Parathyroid adenoma (tissue), 2 donors: ENCODE data around the gene MTA1.

Experiments used
- H2AFZ ChIP-seq: fragments of 300-600 bp; sonication (generic); one replicate; pipeline ENCODE4 v1.7.0; 2017; ENCODE audit warnings: antibody characterized with exemption, mild to moderate bottlenecking
- H3K27ac ChIP-seq: fragments of 300-600 bp; sonication (generic); one replicate; pipeline ENCODE4 v1.7.0; 2017
- H3K27me3 ChIP-seq: fragments of 300-600 bp; sonication (generic); one replicate; pipeline ENCODE4 v1.7.0; 2017; ENCODE audit warnings: low read length; ENCODE audit not compliant: control insufficient read depth, insufficient read depth
- H3K36me3 ChIP-seq: fragments of 300-600 bp; sonication (generic); one replicate; pipeline ENCODE4 v1.7.0; 2017; ENCODE audit warnings: low read length; ENCODE audit not compliant: control insufficient read depth, insufficient read depth
- H3K4me1 ChIP-seq: fragments of 300-600 bp; sonication (generic); one replicate; pipeline ENCODE4 v1.7.0; 2017; ENCODE audit warnings: control low read depth
- H3K4me2 ChIP-seq: fragments of 300-600 bp; sonication (generic); one replicate; pipeline ENCODE4 v1.7.0; 2017; ENCODE audit warnings: low read length
- H3K4me3 ChIP-seq: fragments of 300-600 bp; sonication (generic); one replicate; pipeline ENCODE4 v1.7.0; 2017; ENCODE audit warnings: low read depth, low read length
- H3K79me2 ChIP-seq: fragments of 300-600 bp; sonication (generic); one replicate; pipeline ENCODE4 v1.7.0; 2017; ENCODE audit warnings: control low read depth
- H3K9ac ChIP-seq: fragments of 300-600 bp; sonication (generic); one replicate; pipeline ENCODE4 v1.7.0; 2017; ENCODE audit warnings: mild to moderate bottlenecking
- H3K9me3 ChIP-seq: fragments of 300-600 bp; sonication (generic); one replicate; pipeline ENCODE4 v1.7.0; 2017; ENCODE audit warnings: low read length; ENCODE audit not compliant: control insufficient read depth
- TF ChIP-seq, protein P1 (sequence below): fragments of 300-600 bp; sonication (generic); IDR thresholded peaks from one replicate; pipeline ENCODE4 v1.7.0; 2017; ENCODE audit warnings: antibody characterized with exemption, mild to moderate bottlenecking
- donor health status: primary hyperparathyroidism.

The MTA1 gene

DNA sequence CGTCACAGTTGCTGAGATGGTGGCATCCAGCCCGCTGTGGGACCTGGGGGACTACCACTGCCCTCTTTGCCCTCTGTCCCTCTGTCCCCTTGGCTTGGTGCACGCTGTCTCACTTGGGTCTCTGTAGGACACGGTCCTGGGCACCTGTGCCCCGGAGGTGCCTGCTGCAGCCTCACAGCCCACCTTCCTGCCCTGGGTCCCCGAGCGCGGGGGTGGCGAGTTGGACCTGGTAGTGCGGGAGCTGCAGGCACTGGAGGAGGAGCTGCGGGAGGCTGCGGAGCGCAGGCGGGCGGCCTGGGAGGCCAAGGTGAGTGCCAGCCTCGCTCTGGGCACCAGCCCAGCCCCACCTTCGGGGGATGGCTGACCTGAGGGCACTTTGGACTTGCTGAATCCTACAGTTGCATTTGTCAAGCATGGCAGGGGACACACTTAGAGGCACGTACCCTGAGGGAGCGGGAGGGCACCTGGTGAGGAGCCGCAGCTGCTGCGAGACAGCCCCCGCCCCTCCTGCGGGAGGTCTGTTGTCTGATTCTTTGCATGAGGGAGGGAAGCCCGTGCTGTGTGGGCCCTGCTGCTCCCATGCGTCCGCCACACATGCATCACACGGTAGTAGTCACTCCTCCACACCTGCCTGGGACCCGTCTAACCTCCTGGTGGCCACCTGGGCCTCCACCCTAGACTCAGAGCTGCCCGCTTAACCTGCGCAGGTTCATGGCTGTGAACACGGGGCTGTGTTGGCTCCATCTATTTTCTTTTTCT, 78.2 kb downstream of the MTA1 start:
- Histone ChIP-seq H3K9me3 (no peaks in the 10 kb centered on the region), H3K27me3 (no peaks in the 10 kb centered on the region), H2AFZ (no peak overlapping the region), H3K79me2 (no peaks in the 10 kb centered on the region), H3K4me2 (no peak overlapping the region), H3K36me3 (no peaks in the 10 kb centered on the region), H3K27ac (no peak overlapping the region), H3K4me3 (no peak overlapping the region), H3K9ac (no peak overlapping the region), H3K4me1 (no peaks in the 10 kb centered on the region)
- TF ChIP-seq, protein P1, sequence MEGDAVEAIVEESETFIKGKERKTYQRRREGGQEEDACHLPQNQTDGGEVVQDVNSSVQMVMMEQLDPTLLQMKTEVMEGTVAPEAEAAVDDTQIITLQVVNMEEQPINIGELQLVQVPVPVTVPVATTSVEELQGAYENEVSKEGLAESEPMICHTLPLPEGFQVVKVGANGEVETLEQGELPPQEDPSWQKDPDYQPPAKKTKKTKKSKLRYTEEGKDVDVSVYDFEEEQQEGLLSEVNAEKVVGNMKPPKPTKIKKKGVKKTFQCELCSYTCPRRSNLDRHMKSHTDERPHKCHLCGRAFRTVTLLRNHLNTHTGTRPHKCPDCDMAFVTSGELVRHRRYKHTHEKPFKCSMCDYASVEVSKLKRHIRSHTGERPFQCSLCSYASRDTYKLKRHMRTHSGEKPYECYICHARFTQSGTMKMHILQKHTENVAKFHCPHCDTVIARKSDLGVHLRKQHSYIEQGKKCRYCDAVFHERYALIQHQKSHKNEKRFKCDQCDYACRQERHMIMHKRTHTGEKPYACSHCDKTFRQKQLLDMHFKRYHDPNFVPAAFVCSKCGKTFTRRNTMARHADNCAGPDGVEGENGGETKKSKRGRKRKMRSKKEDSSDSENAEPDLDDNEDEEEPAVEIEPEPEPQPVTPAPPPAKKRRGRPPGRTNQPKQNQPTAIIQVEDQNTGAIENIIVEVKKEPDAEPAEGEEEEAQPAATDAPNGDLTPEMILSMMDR = no peak

DNA sequence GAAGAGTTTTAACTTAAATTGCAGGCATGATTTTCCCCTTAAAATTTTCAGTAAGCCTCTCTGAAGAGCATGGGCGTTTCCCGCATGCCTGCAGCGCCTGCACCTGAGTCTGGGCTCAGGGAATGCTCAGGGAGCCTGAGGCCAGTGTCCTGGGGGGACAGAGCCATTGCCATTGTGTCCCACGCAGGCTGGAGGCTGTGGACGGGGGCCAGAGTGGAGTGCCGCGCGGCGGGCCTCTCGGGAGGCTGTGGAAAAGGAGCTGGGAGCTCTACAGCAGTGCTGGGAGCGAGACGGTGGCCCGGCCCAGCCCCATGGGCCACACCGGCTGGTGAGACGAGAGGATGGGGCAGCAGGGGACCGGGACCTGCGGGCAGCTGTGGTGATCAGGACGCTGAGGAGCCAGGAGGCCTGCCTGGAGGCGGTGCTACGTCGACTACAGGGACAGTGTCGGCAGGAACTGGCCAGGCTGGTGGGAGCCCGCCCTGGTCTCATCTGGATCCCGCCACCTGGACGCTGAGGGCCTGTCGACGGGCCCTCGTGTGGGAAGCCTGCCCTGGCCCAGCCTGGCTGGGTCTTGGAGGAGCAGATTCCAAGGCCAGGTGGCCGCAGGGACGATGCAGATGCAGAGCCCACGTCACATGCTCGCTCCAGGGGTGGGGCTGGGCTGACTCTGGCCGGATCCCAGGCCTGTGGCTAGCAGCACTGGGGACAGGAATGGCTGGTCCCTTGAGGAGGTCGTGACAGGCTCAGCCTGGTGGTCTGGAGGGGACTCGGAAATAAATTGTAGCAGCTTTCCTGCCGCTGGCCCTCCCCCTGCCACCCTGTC, 79.0 kb downstream of the MTA1 start:
- no peaks in the 10 kb centered on the region for H3K9me3 ChIP-seq
- H2AFZ ChIP-seq = no peak overlapping the region
- H3K4me3 ChIP-seq = no peak overlapping the region
- no peaks in the 10 kb centered on the region for H3K79me2 ChIP-seq
- no peaks in the 10 kb centered on the region for H3K27me3 ChIP-seq
- no peaks in the 10 kb centered on the region for H3K4me1 ChIP-seq
- no peaks in the 10 kb centered on the region for H3K36me3 ChIP-seq
- TF ChIP-seq, protein P1 = no peak
- H3K27ac ChIP-seq = no peak overlapping the region
- no peak overlapping the region for H3K4me2 ChIP-seq
- no peak overlapping the region for H3K9ac ChIP-seq

DNA sequence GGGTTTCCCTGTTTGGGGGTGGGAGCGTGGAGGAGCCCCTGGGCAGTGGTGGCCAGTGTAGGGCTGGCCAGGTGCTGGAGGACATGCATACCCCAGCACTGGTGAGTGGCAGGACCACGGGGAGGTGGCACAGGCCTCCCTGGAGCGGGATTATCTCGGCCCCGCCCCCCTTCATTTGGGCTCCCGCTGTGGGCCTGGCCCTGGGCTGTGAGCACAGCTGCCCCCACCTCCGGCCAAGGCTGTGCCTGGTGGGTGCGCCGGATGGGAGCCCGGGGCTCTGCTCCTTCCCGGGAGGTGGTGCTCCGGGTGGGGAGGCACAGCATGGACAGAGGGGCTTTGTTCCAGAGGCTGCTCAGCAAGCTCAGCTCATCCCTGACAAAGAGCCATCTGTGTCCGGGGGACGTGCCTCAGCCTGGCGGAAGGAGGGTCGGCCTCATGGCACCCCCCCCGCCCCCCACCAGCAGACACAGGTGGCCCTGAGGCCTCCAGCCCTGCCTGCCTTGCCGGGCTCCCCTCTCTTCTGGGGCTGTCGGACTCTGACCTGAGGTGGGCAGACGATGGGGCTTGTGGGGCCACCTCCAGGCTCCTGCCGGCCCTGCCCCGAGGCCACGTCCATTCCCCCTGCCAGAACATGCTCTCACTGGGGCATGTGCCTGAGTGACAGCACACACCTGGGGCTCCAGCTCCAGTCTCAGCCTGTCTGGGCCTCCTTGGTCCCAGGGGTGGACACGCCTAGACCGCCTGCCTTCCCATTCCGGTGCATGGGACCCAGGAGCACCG, 79.8 kb downstream of the MTA1 start:
- no peaks in the 10 kb centered on the region for H3K27me3 ChIP-seq
- H3K9me3 ChIP-seq = no peaks in the 10 kb centered on the region
- TF ChIP-seq, protein P1 = no peak
- no peaks in the 10 kb centered on the region for H3K36me3 ChIP-seq
- no peak overlapping the region for H3K4me2 ChIP-seq
- no peaks in the 10 kb centered on the region for H3K79me2 ChIP-seq
- H3K27ac ChIP-seq = no peak overlapping the region
- no peak overlapping the region for H3K9ac ChIP-seq
- no peak overlapping the region for H2AFZ ChIP-seq
- no peaks in the 10 kb centered on the region for H3K4me1 ChIP-seq
- H3K4me3 ChIP-seq = no peak overlapping the region

DNA sequence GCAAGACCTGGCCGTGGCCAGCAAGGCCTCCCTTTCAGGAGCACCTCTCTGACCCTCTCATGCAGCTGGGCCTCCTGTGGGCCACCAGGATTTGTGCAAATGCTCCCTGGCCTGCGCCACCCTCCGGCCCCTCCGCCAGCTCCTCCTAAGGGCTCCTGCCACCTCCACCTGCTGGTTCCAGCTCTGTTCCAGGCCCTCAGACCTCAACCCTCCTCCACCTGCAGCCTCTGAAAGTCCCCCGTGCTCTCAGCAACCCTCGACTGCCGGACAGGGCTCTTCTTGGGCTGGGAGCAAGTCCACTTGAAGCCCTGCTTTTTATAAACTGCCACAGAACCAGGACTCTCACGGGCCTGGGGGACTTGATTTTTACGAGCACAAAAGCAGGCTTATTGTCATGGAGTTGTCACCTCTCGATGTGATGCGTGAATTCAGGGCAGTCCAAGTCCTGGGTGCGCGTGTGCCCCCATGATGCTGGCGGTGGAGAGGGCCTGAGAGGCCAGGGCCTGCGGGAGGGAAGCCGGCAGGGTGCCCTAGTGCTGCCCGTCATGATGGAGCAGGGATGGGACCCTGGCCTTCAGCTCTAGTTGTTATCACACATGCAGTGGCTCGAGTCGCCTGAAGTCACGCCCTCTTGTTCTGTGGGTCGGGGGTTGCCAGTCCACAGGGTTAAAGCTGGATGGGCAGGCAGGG, 80.6 kb downstream of the MTA1 start:
- no peaks in the 10 kb centered on the region for H3K36me3 ChIP-seq
- H3K27me3 ChIP-seq = no peaks in the 10 kb centered on the region
- no peak overlapping the region for H3K27ac ChIP-seq
- H3K79me2 ChIP-seq = no peaks in the 10 kb centered on the region
- no peaks in the 10 kb centered on the region for H3K4me1 ChIP-seq
- no peak overlapping the region for H3K4me3 ChIP-seq
- H2AFZ ChIP-seq = no peak overlapping the region
- no peak overlapping the region for H3K4me2 ChIP-seq
- H3K9me3 ChIP-seq = no peaks in the 10 kb centered on the region
- H3K9ac ChIP-seq = no peak overlapping the region
- TF ChIP-seq, protein P1 = no peak
